Hepatocyte (in vitro differentiated cells): ENCODE results near the gene PTPN14. TPM values are rescaled to one million over a fixed set of nuclear protein-coding genes. Genes with fewer than 3 reads are reported as not detected.
A peak's percentile ranks its signal among the peaks of the same experiment; 100 is the strongest.

Experiments used
- DNase-seq: peaks from one replicate; pipeline ENCODE4 v3.0.0-alpha.2; 2016; ENCODE audit warnings: low spot score
- H2AFZ ChIP-seq: fragments of 200-600 bp; sonication (generic); 2 replicates; pipeline ENCODE4 v1.6.0; 2016; ENCODE audit warnings: antibody characterized with exemption, mild to moderate bottlenecking
- H3K27ac ChIP-seq: fragments of 200-600 bp; sonication (generic); 2 replicates; pipeline ENCODE4 v1.5.1; 2016; ENCODE audit warnings: mild to moderate bottlenecking
- H3K27me3 ChIP-seq: fragments of 200-600 bp; sonication (generic); 2 replicates; pipeline ENCODE4 v1.6.1; 2016
- H3K36me3 ChIP-seq: fragments of 200-600 bp; sonication (generic); replicated peaks from 2 replicates; pipeline ENCODE4 v1.5.1; 2016; ENCODE audit warnings: low read depth; ENCODE audit not compliant: insufficient read depth
- H3K4me1 ChIP-seq: fragments of 200-600 bp; sonication (generic); 2 replicates; pipeline ENCODE4 v1.5.1; 2016; ENCODE audit warnings: mild to moderate bottlenecking, moderate library complexity; ENCODE audit not compliant: insufficient read depth
- H3K4me2 ChIP-seq: fragments of 200-600 bp; sonication (generic); 2 replicates; pipeline ENCODE4 v1.6.0; 2016
- H3K4me3 ChIP-seq: fragments of 200-600 bp; sonication (generic); 2 replicates; pipeline ENCODE4 v1.5.1; 2016; ENCODE audit warnings: mild to moderate bottlenecking
- H3K79me2 ChIP-seq: fragments of 200-600 bp; sonication (generic); 2 replicates; pipeline ENCODE4 v1.6.0; 2017; ENCODE audit warnings: mild to moderate bottlenecking
- H3K9me2 ChIP-seq: fragments of 200-600 bp; sonication (generic); replicated peaks from 2 replicates; pipeline ENCODE4 v1.6.0; 2017; ENCODE audit warnings: mild to moderate bottlenecking; ENCODE audit not compliant: insufficient read depth
- H3K9me3 ChIP-seq: fragments of 200-600 bp; sonication (generic); 2 replicates; pipeline ENCODE4 v1.5.1; 2016; ENCODE audit warnings: low read depth, mild to moderate bottlenecking
- H4K20me1 ChIP-seq: fragments of 200-600 bp; sonication (generic); 2 replicates; pipeline ENCODE4 v1.6.0; 2016; ENCODE audit warnings: mild to moderate bottlenecking; ENCODE audit not compliant: insufficient read depth, poor library complexity, severe bottlenecking
- EZH2 ChIP-seq: fragments of 200-600 bp; sonication (generic); IDR thresholded peaks from 2 replicates; pipeline ENCODE4 v1.6.1; 2016; ENCODE audit warnings: antibody characterized with exemption, mild to moderate bottlenecking, borderline replicate concordance
- EZH2phosphoT487 ChIP-seq: fragments of 200-600 bp; sonication (generic); IDR thresholded peaks from one replicate; pipeline ENCODE4 v1.6.1; 2018; ENCODE audit warnings: antibody characterized with exemption, mild to moderate bottlenecking, low read depth, moderate library complexity; ENCODE audit not compliant: unreplicated experiment, severe bottlenecking
- WGBS: methylation state at CpG from one replicate; pipeline ENCODE4 v1.1.6; 2016; ENCODE audit warnings: low lambda C conversion rate; ENCODE audit errors: missing lambda C conversion rate; 5-methylcytosine and 5-hydroxymethylcytosine counted together
- polyA plus RNA-seq: library from polyadenylated mRNA; unstranded; fragments of >200 nt; fragmentation: Nextera tagmentation; extraction: Ambion mirVana; gene quantifications from 2 replicates; pipeline ENCODE4 v1.2.1, GENCODE V29; 2016
- total RNA-seq: library from RNA; depleted of rRNA; stranded (reverse); fragments of >200 nt; gene quantifications from 2 replicates; pipeline ENCODE4 v1.2.3, GENCODE V29; 2014
- TF ChIP-seq, protein P1 (sequence below): fragments of 200-600 bp; sonication (generic); IDR thresholded peaks from 2 replicates; pipeline ENCODE4 v1.5.1; 2016; ENCODE audit warnings: antibody characterized with exemption, mild to moderate bottlenecking; ENCODE audit not compliant: poor library complexity

Gene PTPN14
- total and polyA plus RNA-seq, 2 experiments from 2014 or later, result 9.5 to 21.7 TPM

DNA sequence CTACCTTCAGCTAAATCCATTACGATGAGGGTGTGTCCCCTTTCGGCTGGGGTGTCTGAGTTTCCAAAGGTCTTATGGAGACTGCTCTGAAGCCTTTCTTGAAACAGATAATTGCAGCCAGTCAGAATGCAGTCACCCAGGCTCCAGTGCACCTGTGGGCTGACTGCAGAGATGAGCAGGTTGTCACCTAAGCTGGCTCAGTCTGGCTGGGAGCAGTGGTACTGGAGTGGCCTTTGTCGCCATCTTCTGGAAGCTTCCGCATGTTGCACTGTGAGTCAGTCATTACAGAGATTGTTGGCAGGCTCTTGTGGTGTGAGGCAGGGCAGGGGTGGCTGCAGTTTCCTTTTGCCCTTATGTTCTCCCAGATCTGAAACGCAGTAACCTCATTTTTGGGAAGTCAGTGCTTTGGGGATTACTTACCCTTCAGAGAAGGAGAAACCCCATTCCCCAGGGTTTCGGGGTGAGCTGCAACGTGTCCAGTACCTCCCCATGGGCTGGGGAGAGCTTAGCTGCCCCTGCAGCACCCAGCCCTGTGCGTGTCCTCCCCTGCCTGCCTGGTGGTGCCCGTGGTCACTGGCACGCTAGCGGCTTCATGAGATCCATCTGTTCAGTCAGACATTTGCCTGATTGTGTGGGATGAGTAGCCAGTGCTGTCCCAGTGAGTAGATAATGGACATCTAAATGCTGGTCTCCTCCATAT, 222.5 kb downstream of the PTPN14 start:
- no peaks in the 10 kb centered on the region for H3K27me3 ChIP-seq
- no peak for TF ChIP-seq EZH2phosphoT487
- TF ChIP-seq, protein P1, sequence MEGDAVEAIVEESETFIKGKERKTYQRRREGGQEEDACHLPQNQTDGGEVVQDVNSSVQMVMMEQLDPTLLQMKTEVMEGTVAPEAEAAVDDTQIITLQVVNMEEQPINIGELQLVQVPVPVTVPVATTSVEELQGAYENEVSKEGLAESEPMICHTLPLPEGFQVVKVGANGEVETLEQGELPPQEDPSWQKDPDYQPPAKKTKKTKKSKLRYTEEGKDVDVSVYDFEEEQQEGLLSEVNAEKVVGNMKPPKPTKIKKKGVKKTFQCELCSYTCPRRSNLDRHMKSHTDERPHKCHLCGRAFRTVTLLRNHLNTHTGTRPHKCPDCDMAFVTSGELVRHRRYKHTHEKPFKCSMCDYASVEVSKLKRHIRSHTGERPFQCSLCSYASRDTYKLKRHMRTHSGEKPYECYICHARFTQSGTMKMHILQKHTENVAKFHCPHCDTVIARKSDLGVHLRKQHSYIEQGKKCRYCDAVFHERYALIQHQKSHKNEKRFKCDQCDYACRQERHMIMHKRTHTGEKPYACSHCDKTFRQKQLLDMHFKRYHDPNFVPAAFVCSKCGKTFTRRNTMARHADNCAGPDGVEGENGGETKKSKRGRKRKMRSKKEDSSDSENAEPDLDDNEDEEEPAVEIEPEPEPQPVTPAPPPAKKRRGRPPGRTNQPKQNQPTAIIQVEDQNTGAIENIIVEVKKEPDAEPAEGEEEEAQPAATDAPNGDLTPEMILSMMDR, result peak; percentile 94
- no peak for TF ChIP-seq EZH2
- WGBS, result 66% methylated on average over 11 of the region's 11 CpGs
- no peak overlapping the region for H3K27ac ChIP-seq
- no peak overlapping the region for H3K4me2 ChIP-seq
- H2AFZ ChIP-seq, result no peak overlapping the region
- no peaks in the 10 kb centered on the region for H3K9me2 ChIP-seq
- H4K20me1 ChIP-seq, result no peaks in the 10 kb centered on the region
- no peak overlapping the region for H3K4me3 ChIP-seq
- peak; percentile 90 for DNase-seq
- H3K36me3 ChIP-seq, result no peaks in the 10 kb centered on the region
- no peaks in the 10 kb centered on the region for H3K9me3 ChIP-seq
- H3K79me2 ChIP-seq, result no peaks in the 10 kb centered on the region
- H3K4me1 ChIP-seq, result no peaks in the 10 kb centered on the region

DNA sequence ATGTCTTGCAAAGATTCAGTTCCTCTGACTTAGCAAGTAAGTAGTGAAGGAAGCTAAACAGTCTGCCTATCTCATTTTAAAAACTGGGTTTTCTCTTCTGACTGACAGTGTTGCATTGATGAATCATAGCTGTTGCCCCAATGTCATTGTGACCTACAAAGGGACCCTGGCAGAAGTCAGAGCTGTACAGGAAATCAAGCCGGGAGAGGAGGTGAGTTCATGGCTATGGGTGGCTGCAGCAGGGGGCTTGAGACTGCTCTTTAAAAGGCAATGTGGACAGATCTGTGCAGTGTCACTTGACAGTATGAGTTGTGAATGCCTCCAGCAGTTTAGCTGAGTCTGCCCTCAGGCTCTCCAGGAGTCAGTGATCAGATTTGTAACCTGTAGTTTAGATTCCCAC, 223.9 kb downstream of the PTPN14 start:
- no peaks in the 10 kb centered on the region for H3K4me1 ChIP-seq
- H3K27me3 ChIP-seq, result no peaks in the 10 kb centered on the region
- no peak overlapping the region for H3K4me3 ChIP-seq
- no peak for DNase-seq
- no peak overlapping the region for H3K4me2 ChIP-seq
- H3K9me3 ChIP-seq, result no peaks in the 10 kb centered on the region
- H3K9me2 ChIP-seq, result no peaks in the 10 kb centered on the region
- H3K27ac ChIP-seq, result no peak overlapping the region
- no peaks in the 10 kb centered on the region for H3K79me2 ChIP-seq
- WGBS, result 46% methylated on average over 1 of the region's 1 CpG
- no peaks in the 10 kb centered on the region for H3K36me3 ChIP-seq
- no peak overlapping the region for H2AFZ ChIP-seq
- TF ChIP-seq EZH2, result no peak
- TF ChIP-seq EZH2phosphoT487, result no peak
- TF ChIP-seq, protein P1, result no peak
- H4K20me1 ChIP-seq, result no peaks in the 10 kb centered on the region

- Histone ChIP-seq H2AFZ (no peak overlapping the region), H3K9me2 (no peaks in the 10 kb centered on the region), H3K4me3 (no peak overlapping the region), H3K9me3 (no peaks in the 10 kb centered on the region), H3K27ac (no peak overlapping the region), H3K4me1 (no peaks in the 10 kb centered on the region), H3K4me2 (no peak overlapping the region), H3K79me2 (no peaks in the 10 kb centered on the region), H3K27me3 (no peaks in the 10 kb centered on the region), H3K36me3 (no peaks in the 10 kb centered on the region), H4K20me1 (no peaks in the 10 kb centered on the region)
- no peak for DNase-seq
- WGBS, result 79% methylated on average over 5 of the region's 5 CpGs
- TF ChIP-seq EZH2 (no peak), EZH2phosphoT487 (no peak)
- TF ChIP-seq, protein P1, result no peak
These were observed 225.0 kb downstream of the PTPN14 start for GRCh38 chr1:214326406-214326805.
